ENCODE results near the gene KRTAP15-1.
A peak's percentile ranks its signal among the peaks of the same experiment; 100 is the strongest.

- TF ChIP-seq ZNF580 (tag by site-specific recombination; IDR thresholded peaks at IDR 0.05): no peak
- TF ChIP-seq ZNF114 (tag by site-specific recombination; IDR thresholded peaks at IDR 0.05): no peak
- TF ChIP-seq KLF7 (tag by site-specific recombination; IDR thresholded peaks at IDR 0.05; ENCODE audit: borderline replicate concordance): no peak
- TF ChIP-seq ATF2 (tag by site-specific recombination; IDR thresholded peaks at IDR 0.05; ENCODE audit: low read depth): no peak
- TF ChIP-seq ZNF394 (tag by site-specific recombination; IDR thresholded peaks at IDR 0.05; ENCODE audit: borderline replicate concordance): peak; percentile 65; the same call in 1 of the 2 replicates
- TF ChIP-seq ZNF791 (tag by site-specific recombination; IDR thresholded peaks at IDR 0.05): no peak
- no peak for TF ChIP-seq CTCF (tag by site-specific recombination; IDR thresholded peaks at IDR 0.05)
Measured at GRCh38 chr21:30408782-30409494, 31.1 kb upstream of the KRTAP15-1 start.

All from HEK293 (cell line).